GM12875 (cell line): ENCODE measurements around the gene CA10.

Experiments
- H3K4me3 ChIP-seq: one replicate; pipeline ENCODE4 v1.5.1; 2011; ENCODE audit warnings: low read depth, low read length, control low read depth
- TF ChIP-seq, protein P1 (sequence below): IDR thresholded peaks from 2 replicates; pipeline ENCODE4 v1.5.1; 2011; ENCODE audit warnings: low read depth, mild to moderate bottlenecking, control low read depth, inconsistent platforms, low read length, moderate library complexity, borderline replicate concordance; ENCODE audit not compliant: insufficient read depth

Gene CA10

DNA sequence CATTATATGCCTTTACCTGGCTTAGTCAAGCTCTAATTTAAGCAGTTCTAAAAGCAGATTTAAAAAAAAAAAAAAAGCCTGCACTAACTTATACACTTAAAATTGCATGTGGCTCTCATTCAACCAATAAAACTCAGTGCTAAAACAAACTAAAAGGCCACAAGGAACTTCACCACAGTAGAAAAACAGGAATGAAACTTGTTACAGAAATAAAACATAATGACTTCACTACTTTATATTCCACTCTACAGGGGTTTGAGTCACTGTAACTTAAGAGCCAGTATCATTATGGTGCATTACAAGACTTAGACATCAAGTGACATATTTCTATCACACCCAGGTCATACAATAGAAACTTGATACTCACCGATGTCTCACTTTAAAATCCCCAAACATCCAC is 11.1 kb downstream of the CA10 start:
- H3K4me3 ChIP-seq, result no peak overlapping the region
- TF ChIP-seq, protein P1, sequence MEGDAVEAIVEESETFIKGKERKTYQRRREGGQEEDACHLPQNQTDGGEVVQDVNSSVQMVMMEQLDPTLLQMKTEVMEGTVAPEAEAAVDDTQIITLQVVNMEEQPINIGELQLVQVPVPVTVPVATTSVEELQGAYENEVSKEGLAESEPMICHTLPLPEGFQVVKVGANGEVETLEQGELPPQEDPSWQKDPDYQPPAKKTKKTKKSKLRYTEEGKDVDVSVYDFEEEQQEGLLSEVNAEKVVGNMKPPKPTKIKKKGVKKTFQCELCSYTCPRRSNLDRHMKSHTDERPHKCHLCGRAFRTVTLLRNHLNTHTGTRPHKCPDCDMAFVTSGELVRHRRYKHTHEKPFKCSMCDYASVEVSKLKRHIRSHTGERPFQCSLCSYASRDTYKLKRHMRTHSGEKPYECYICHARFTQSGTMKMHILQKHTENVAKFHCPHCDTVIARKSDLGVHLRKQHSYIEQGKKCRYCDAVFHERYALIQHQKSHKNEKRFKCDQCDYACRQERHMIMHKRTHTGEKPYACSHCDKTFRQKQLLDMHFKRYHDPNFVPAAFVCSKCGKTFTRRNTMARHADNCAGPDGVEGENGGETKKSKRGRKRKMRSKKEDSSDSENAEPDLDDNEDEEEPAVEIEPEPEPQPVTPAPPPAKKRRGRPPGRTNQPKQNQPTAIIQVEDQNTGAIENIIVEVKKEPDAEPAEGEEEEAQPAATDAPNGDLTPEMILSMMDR, result no peak

DNA sequence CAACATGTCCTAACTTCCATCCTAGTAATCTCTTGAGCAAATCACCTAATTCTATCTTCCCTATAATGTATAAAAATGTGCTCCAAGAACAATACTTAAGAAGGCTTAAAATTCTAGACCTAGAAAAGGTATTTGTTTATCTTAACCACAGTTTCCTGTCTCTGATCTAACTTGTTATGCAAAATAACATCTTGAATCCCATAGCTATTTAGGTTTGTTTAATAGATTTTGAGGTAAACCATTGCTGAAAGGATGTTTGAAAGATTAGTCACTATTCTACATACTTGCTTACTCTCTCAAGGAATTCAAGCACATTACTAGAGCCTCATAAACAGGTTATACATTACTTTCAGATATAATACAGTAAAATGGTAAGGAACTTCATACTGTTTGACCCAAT is 13.0 kb downstream of the CA10 start:
- no peak overlapping the region for H3K4me3 ChIP-seq
- TF ChIP-seq, protein P1, result no peak

DNA sequence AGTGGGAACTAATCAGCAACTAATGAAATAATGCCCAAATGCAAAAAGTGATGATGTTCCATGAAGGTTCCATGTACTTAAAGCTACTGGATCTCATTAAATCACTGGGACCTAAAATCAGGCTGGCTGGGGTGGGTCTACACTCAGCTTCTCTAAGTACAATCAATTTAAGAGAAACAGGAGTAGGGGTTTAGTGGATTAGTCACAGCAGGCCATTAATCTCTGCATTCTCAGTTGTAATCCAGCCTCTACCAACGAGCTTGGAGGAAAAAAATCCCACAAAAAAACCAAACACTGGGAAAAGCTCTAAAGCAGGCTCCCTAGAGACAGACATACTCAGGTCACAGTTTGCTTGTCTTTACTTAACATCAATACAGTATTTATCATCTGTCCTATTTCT is 15.0 kb downstream of the CA10 start:
- no peak overlapping the region for H3K4me3 ChIP-seq
- TF ChIP-seq, protein P1, result no peak

DNA sequence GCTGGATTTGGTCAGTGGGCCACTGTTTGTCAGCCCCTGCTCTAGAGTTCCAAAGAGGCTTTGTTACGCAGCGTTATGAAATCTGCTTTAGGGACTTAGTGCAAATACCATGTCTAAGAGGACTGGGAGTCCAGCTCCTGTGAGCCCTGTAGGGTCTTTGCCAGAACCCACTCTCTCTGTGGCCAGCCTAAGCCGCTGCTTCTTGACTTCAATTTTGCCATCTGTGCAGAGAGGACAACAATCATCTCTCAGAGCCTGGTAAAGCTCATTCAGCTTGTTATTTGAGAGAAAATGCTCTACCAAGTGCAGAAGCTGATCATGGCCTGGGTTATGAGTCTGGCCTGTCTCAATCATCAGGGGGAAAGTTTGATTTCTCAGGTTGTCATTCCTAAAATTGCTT is 17.9 kb downstream of the CA10 start:
- TF ChIP-seq, protein P1, result no peak
- H3K4me3 ChIP-seq, result no peak overlapping the region

DNA sequence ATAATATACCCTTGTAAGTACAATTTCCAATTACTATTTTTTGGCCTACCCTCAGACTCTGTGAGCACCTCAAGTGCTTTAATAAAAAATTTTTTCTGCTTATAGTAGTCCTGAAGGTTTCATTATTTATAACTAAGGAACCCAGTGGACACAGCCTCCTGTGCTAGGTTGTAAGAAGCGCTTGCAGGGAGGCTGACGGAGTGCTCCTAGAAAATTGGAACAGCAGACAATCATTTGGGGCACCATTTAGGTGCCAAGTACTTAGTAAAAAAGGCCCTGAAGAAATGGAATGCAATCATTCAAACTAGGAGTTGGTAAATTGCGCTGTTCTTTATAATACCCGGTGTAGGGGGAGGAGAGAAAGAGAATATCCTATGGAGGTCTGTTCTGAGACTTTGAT is 19.8 kb downstream of the CA10 start:
- no peak overlapping the region for H3K4me3 ChIP-seq
- TF ChIP-seq, protein P1, result no peak

DNA sequence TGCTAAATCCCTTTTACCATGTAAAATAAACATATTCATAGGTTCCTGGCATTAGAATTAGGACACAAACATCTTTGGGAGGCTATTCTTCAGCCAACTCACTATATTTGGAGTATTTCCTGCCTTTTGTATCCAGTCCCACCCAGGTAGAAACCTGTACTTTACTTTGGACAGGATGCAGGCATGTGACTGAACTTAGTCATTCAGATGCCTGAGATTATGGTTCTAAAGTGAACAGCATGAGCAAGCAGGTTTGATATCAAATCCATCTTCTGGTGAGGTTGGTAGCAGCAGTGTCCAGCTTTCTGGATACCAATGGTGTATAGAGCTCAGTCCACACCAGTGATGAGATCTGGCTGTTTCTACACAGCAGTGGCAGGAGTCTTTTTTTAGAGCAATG is 20.2 kb downstream of the CA10 start:
- H3K4me3 ChIP-seq, result no peak overlapping the region
- TF ChIP-seq, protein P1, result no peak

DNA sequence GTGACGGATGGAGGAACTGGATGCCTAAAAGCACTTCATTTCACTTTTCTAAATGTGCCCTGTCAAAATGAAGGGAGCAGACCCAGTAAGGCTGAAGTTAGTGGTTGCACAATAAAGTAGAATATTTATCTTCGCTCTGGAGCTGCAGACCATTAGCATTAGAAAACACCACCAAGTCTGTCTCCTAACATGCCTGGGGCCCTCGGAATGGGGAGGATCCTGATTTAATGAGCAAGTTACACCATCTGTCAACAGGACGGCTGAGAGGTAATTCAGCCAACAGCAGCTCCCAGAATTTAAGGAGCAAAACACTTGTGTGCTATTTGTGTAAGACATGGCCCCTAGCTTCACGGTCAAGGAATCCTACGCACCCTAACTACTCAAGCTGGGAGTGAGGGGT is 22.3 kb downstream of the CA10 start:
- TF ChIP-seq, protein P1, result no peak
- H3K4me3 ChIP-seq, result no peak overlapping the region
